ENCODE results near the gene SYNPO2. TPM values are rescaled to one million over a fixed set of nuclear protein-coding genes. Genes with fewer than 3 reads are reported as not detected.

SYNPO2 gene
- total and polyA plus RNA-seq, 2 donors (not counting 1 experiment from before 2014, with no cell fraction given): 0.03 to 0.20 TPM

DNA sequence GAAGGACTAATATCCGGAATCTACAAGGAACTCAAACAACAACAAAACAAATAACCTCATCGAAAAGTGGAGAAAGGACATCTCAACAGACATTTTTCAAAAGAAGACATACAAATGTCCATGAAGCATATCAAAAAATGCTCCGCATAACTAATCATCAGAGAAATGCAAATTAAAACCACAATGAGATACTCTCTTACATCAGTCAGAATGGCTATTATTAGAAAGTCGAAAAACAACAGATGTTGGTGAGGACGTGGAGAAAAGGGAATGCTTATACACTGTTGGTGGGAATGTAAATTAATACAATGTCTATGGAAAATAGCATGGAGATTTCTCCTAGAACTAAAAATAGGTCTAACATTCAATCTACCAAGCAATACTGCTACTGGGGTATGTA lies 195.9 kb downstream of the SYNPO2 start:
- ATAC-seq (ENCODE audit: low read depth) (peak; percentile 65), DNase-seq (no peak)
- TF ChIP-seq, protein P1, sequence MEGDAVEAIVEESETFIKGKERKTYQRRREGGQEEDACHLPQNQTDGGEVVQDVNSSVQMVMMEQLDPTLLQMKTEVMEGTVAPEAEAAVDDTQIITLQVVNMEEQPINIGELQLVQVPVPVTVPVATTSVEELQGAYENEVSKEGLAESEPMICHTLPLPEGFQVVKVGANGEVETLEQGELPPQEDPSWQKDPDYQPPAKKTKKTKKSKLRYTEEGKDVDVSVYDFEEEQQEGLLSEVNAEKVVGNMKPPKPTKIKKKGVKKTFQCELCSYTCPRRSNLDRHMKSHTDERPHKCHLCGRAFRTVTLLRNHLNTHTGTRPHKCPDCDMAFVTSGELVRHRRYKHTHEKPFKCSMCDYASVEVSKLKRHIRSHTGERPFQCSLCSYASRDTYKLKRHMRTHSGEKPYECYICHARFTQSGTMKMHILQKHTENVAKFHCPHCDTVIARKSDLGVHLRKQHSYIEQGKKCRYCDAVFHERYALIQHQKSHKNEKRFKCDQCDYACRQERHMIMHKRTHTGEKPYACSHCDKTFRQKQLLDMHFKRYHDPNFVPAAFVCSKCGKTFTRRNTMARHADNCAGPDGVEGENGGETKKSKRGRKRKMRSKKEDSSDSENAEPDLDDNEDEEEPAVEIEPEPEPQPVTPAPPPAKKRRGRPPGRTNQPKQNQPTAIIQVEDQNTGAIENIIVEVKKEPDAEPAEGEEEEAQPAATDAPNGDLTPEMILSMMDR (IDR thresholded peaks at IDR 0.05): no peak
- TF ChIP-seq EZH2 (IDR thresholded peaks at IDR 0.05; ENCODE audit: borderline replicate concordance, insufficient read depth, low read depth, low read length, poor library complexity, severe bottlenecking): no peak
- Histone ChIP-seq H3K9ac (ENCODE audit: low read length) (no peak overlapping the region), H3K4me3 (ENCODE audit: control extremely low read depth in 1 of 5, extremely low read depth in 1 of 5, insufficient read depth in 1 of 5, low read depth in 2 of 5, low read length in 4 of 5) (no peak overlapping the region), H3K27ac (ENCODE audit: low read length in 2 of 2) (no peak overlapping the region), H3K4me1 (ENCODE audit: control insufficient read depth in 2 of 2, insufficient read depth in 2 of 2, low read length in 2 of 2) (no peaks in the 10 kb centered on the region), H3K79me2 (ENCODE audit: control insufficient read depth, insufficient read depth, low read length) (no peaks in the 10 kb centered on the region), H2AFZ (ENCODE audit: insufficient read depth, low read depth, low read length, poor library complexity, severe bottlenecking) (no peak overlapping the region), H3K9me3 (ENCODE audit: control extremely low read depth in 1 of 3, control insufficient read depth in 2 of 3, insufficient read depth in 1 of 3, low read length in 2 of 3) (no peaks in the 10 kb centered on the region), H4K20me1 (ENCODE audit: control insufficient read depth, insufficient read depth, low read length, poor library complexity, severe bottlenecking) (no peaks in the 10 kb centered on the region), H3K4me2 (replicated peaks; ENCODE audit: low read depth, low read length, poor library complexity, severe bottlenecking) (no peak overlapping the region), H3K27me3 (replicated peaks in 1 of 4; ENCODE audit: control extremely low read depth in 1 of 4, control insufficient read depth in 3 of 4, insufficient read depth in 4 of 4, low read length in 3 of 4) (peaks cover 0 to 3% (median 0%) of the 10 kb centered on the region in 4 experiments), H3K36me3 (replicated peaks in 1 of 2; ENCODE audit: control extremely low read depth in 1 of 2, control insufficient read depth in 1 of 2, extremely low read depth in 1 of 2, insufficient read depth in 2 of 2, low read length in 1 of 2) (no peaks in the 10 kb centered on the region)
- no CpG with 5 or more reads among the region's 5 CpGs for WGBS (ENCODE audit: insufficient coverage)
- H3K4me1 Mint-ChIP-seq: peaks cover 31% of the 10 kb centered on the region
- ChIA-PET POLR2A (no interaction called here), CTCF (no interaction called here)
- H3K27ac Mint-ChIP-seq: peak overlapping the region; percentile 93
- intact Hi-C loops (cut with micrococcal nuclease): loop anchor here (5.0 kb wide), 1 partner anchor 128 kb away; the partner anchor contains the start of gene USP53
- H3K9me3 Mint-ChIP-seq (ENCODE audit: insufficient read depth): peaks cover 3% of the 10 kb centered on the region
- H3K27me3 Mint-ChIP-seq: no peaks in the 10 kb centered on the region
- H3K4me3 Mint-ChIP-seq: peak overlapping the region; percentile 80

DNA sequence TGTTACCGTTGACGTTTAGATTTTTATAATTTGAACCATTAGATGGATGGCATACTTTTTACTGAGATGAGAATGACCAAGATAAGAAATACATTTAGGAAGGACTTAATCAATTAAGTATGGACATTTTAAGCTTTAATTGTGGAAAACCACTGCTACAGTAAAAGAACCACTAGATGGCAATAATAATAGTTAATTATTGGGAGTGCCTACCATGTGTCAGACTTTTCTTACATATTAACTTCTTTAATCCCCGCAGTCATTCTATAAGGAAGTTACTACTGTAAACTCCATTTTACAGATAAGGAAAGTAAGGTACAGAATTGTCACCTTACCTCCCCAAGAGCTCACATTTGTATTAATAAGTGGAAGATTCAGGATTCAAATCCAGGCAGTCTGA lies 198.5 kb downstream of the SYNPO2 start:
- Mint-ChIP-seq H3K27me3 (peaks cover 7% of the 10 kb centered on the region), H3K4me1 (peaks cover 28% of the 10 kb centered on the region), H3K9me3 (ENCODE audit: insufficient read depth) (peaks cover 3% of the 10 kb centered on the region), H3K27ac (no peak overlapping the region), H3K4me3 (no peak overlapping the region)
- Histone ChIP-seq H3K9ac (ENCODE audit: low read length) (no peak overlapping the region), H3K9me3 (ENCODE audit: control extremely low read depth in 1 of 3, control insufficient read depth in 2 of 3, insufficient read depth in 1 of 3, low read length in 2 of 3) (no peaks in the 10 kb centered on the region), H2AFZ (ENCODE audit: insufficient read depth, low read depth, low read length, poor library complexity, severe bottlenecking) (no peak overlapping the region), H3K27ac (ENCODE audit: low read length in 2 of 2) (no peak overlapping the region), H3K27me3 (replicated peaks in 1 of 4; ENCODE audit: control extremely low read depth in 1 of 4, control insufficient read depth in 3 of 4, insufficient read depth in 4 of 4, low read length in 3 of 4) (no peaks in the 10 kb centered on the region), H3K79me2 (ENCODE audit: control insufficient read depth, insufficient read depth, low read length) (no peaks in the 10 kb centered on the region), H3K36me3 (replicated peaks in 1 of 2; ENCODE audit: control extremely low read depth in 1 of 2, control insufficient read depth in 1 of 2, extremely low read depth in 1 of 2, insufficient read depth in 2 of 2, low read length in 1 of 2) (no peaks in the 10 kb centered on the region), H3K4me2 (replicated peaks; ENCODE audit: low read depth, low read length, poor library complexity, severe bottlenecking) (no peak overlapping the region), H3K4me1 (ENCODE audit: control insufficient read depth in 2 of 2, insufficient read depth in 2 of 2, low read length in 2 of 2) (no peaks in the 10 kb centered on the region), H3K4me3 (ENCODE audit: control extremely low read depth in 1 of 5, extremely low read depth in 1 of 5, insufficient read depth in 1 of 5, low read depth in 2 of 5, low read length in 4 of 5) (no peak overlapping the region), H4K20me1 (ENCODE audit: control insufficient read depth, insufficient read depth, low read length, poor library complexity, severe bottlenecking) (no peaks in the 10 kb centered on the region)
- POLR2A ChIA-PET: no interaction called here
- CTCF ChIA-PET: interaction anchor here (0.9 to 2.0 kb wide), 6 partner anchors 47 to 213 kb away, joined by 3 to 10 read pairs (median 5); partner anchors contain the start of gene USP53
- intact Hi-C loops (cut with micrococcal nuclease): loop anchor here (1.0 kb wide), 1 partner anchor 199 kb away; no protein-coding TSS in a partner anchor
- no CpG with 5 or more reads among the region's 3 CpGs for WGBS (ENCODE audit: insufficient coverage)
- TF ChIP-seq, protein P1 (IDR thresholded peaks at IDR 0.05): no peak
- TF ChIP-seq EZH2 (IDR thresholded peaks at IDR 0.05; ENCODE audit: borderline replicate concordance, insufficient read depth, low read depth, low read length, poor library complexity, severe bottlenecking): no peak
- DNase-seq: no peak
- no peak for ATAC-seq (ENCODE audit: low read depth)

All from B cell (primary cell).